Measurements from ENCODE around the gene GNA12.

GNA12 gene, protein sequence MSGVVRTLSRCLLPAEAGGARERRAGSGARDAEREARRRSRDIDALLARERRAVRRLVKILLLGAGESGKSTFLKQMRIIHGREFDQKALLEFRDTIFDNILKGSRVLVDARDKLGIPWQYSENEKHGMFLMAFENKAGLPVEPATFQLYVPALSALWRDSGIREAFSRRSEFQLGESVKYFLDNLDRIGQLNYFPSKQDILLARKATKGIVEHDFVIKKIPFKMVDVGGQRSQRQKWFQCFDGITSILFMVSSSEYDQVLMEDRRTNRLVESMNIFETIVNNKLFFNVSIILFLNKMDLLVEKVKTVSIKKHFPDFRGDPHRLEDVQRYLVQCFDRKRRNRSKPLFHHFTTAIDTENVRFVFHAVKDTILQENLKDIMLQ

DNA sequence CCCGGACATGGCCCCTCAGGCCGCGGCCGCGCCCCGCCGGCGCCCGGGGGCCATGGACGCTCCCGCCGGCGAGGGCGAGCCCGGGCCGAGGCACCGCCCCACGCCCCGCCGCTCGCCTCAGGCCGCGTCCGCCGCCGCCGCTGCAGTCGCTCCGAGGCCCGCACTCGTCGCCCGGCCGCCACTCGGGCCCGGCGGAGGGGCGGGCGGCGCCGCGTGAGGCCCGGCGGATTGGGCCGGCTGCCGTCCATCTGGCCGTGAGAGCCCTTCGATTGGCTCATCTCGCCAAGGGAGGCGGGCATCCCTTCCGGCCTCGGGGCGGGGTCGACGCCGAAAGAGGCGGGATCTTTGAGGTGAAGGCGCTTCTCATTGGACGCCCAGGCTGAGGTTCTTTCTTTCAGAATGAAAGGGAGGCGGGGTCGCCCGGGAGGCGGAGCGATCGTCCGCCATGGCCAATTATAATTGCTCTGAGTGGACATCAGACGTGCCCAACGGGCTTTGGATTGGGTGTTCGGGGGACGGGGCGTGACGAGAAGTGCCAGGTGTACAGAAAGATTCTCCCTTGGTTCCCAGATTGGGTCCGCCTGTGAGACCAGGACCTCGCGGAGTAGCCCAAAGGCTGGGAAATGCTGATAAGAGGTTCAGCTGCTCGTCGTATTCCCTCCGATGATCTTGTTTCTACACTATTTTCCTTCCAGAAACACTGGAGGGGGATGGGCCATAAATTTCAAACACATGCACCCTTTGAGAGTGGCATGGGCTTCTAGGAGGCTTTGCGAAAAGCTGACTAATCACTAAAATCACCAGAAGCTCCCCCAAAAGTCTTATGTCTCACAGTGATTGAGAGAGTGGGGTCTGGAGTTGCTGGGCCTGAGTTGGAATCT lies at the start of gene GNA12:
TSS of gene GNA12 (minus strand) at position 156 of the 881 bp plus-strand sequence. CDS start at position 9, 147 bp downstream.
- peak; percentile 97 for DNase-seq

GRCh38 chr7:2893411-2893861 lies 49.3 kb upstream of the GNA12 start:
- DNase-seq = no peak

DNA sequence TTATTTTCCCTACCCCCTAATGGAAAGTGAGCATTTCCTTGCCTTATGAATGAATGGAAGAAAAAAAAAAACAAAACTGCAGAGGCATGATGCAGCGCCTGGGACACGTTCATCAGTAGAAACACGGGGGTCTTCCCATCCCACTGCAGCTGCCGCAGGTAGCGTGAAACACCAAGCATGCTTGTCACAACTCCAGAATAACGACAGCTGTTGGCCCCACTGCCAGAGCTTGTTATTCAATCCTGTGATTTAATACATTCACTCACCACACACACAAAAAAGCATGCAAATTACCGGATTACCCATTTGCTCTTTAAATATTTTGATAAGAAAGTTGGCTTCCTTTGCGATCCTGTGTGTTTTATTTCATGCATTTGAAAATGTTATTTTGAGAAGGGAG lies 48.4 kb upstream of the GNA12 start:
- DNase-seq = peak; percentile 31

- no peak for DNase-seq
Measured at GRCh38 chr7:2887816-2888215, 43.7 kb upstream of the GNA12 start.

DNA sequence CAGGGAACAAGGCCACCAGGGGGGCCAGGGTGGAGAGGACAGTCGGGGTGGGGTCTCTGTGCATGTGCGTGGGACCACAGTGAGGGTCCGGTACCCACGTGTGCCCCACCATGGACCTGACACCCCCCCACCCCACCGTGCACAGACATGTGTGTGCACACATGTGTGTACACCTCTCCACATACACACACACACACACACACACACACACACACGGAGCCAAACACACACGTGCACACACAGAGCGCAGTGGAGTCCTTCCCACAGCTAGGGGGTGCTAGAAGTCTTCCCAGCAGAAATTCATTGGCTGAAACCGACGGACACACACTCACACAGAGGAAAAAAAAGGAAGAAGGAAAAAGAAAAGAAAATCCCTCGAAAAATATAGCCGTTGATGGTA lies 42.8 kb upstream of the GNA12 start:
- peak; percentile 57 for DNase-seq

DNA sequence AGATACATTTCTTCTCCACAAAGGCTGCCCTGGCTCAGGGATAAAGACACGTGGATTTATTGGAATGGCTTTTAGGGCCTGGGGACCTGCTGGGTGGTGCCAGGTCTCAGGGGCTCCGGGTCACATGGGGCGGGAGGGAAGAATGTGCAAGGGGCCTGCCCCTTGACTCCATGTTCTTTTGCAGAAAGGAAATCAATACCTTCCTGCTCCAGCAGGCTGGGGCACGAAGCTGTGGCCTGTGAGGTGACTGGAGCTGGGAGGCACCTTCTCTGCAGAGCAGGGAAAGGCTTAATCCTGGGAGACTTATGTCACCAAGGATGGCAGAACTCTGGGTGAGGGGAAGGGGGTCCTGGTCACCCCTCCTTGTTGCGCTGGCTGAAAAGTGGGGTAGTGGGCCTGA lies 42.3 kb upstream of the GNA12 start:
- DNase-seq = no peak

- peak; percentile 19 for DNase-seq
Measured at GRCh38 chr7:2884161-2884560, 40.1 kb upstream of the GNA12 start.

DNA sequence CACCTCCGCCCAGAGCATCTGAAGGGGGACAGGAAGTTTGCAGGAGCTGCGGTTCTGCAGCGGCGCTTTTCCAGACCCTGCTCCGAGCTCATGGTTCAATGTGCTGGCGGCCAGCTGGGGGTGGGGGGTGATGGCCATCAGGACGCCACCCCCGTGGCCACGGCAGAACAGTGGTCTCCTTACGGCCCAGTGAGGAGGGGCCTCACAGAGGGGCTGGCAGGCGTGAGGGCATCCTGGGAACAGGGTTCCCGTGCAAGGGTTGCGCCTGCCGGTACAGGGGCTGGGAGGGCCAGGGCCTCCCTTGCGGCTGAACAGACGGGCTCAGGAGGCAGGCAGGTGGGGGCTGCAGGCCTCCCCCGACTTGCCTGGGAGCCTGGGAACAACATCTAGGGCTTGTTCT lies 39.0 kb upstream of the GNA12 start:
- DNase-seq = no peak

DNA sequence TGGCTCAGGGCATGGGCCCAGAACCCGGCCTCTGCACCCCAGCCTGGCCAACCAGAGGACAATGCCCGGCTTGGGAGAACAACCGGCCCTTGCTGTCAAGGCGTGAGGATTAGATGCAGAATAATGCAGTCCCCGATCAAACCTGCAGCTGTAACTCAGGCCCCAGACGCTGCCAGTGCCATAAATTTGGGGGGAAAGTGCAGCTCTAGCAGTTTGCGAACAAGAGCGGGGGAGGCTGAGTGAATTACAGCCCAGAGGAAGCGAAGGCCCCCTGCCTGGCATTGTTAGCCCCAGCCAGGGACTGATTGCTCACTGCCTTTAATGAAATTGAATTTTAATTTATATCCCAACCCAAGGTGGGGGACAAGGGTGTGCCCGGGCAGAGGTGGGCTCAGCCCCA lies 38.0 kb upstream of the GNA12 start:
- peak; percentile 36 for DNase-seq

DNA sequence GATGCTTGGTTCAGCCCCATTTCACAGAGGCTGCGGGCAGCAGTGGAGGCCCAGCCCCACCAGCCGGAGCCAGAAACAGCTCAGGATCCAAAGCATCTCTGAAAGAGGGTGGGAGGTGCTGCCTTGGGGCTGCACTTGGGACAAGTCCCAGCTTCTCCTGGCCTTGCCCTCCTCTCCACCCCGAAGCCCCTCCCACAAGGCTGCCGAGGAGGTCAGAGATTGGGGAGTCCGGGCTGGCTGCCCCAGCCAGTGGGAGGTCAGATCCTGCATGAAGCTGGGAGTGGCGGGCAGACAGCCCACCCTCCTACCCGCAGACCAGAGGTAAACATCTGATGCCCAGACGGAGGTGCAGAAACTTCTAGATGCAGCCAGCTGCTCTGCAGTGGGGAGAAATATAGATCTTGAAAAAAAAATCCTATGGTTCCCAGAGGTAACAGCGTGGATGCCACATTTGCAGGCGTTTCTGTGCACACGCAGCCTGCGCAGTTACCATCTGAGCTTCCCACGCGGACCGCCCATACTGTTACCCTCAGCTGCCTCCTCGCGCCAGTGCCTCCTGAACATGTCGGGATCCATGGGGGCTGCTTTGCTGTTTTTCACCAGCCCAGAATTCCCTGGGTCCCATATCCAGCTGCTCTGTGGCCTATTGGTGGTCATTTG lies 36.9 kb upstream of the GNA12 start:
- no peak for DNase-seq

DNA sequence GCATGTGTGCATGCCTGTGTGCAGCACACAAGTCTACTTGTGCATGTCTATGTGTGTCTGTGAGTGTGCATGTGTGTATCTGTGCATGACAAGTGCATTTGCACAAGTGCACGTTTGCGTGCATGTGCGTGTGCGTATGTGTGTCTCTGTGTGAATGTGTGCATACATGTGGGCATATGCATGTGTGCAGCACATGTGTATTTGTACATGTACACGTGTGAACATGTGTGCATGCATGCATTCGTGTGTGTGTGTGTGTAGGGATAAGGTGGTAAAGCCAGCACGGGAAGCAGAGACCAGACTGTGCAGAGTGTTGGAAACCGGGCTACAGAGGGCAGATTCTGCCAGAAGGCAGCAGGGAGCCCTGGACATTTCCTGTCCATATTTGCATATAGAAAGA lies 35.9 kb upstream of the GNA12 start:
- DNase-seq = no peak

GRCh38 chr7:2879354-2879753 lies 35.2 kb upstream of the GNA12 start:
- DNase-seq = no peak

- DNase-seq = no peak
Measured at GRCh38 chr7:2878306-2878705, 34.2 kb upstream of the GNA12 start.

- DNase-seq = peak; percentile 88
Measured at GRCh38 chr7:2876031-2876731, 32.1 kb upstream of the GNA12 start.

DNA sequence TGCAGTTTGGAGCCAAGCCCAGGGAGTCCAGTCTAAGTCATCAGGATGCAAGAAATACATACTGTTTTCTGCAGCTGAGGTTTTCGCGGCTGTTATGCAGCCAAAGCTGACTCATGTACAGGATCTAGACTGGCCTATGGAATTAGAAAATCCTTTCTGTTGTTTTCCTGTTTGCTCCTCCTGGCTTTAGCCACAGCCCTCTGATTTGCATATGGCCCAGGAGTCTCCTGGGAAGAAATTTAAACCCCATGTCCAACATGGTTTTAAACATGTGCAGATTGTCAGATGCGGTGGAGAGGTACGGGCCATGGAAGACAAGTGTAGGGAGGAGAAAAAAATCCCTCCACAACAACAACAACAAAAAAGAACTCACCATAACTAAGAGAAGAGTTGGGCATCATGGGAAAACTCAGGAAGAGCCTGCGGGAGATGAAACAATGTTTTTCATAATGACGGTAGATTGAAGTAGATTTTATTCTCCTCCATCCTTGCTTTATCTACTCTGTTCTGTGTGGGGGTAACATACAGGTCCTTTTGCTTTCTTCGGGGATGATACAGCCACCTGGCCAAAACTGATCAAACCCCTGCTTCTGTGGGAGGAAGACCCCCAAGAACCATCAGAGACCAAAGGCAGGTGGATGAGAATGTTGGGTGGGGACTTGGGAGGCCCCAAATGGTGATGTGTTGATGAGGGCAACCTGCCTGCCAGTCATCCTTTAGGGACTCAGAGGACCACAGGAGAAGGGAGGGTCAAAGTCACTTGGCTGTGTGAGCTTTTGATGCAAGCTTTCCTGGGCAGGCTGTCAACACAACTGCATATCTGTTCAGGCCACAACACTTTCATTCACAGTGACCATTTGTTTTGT lies 29.8 kb upstream of the GNA12 start:
- DNase-seq = no peak

- DNase-seq = no peak
Measured at GRCh38 chr7:2873146-2873545, 29.0 kb upstream of the GNA12 start.

- no peak for DNase-seq
Measured at GRCh38 chr7:2872296-2872874, 28.3 kb upstream of the GNA12 start.

DNA sequence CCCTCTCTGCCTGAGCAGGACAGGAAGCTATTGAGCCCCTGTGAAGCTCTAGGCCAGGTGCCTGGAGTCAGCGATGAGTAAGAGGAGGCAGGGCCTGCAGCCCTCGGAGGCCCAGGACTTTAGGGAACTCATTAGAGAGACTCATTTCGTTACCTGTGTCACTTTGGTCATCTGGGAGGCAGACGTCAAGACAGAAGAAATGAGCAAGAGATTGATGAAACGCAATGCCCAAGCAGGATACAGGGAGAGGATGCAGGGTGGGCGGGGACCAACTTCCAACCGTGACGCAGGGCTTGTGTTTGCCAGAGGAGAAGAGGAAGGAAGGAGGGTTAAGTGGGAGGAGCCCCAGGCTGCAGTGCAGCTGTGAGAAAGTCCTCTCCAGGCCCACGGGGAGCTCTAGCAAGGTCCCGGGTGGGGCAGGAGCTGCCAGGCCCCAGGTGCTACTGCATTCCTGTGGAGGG lies 26.4 kb upstream of the GNA12 start:
- peak; percentile 35 for DNase-seq

- DNase-seq = no peak
Measured at GRCh38 chr7:2869981-2870380, 25.9 kb upstream of the GNA12 start.

DNA sequence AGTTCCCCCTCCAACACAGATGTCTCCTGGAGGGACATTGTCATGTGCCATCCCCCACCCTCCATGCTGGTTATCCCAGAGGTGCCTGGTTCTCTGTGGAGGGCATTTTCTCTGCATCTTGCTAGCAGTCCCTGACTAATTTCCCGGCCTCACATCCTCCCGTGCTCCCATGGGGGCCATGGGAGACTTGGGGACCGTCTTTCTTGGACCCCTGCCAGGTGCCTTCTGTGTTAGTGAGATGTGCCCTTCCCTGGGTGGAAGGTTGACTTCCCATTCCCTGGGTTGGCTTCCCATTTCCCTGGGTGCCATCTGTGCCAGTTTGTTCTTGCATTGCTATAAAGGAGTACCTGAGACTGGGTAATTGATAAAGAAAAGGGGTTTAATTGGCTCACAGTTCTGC lies 22.5 kb upstream of the GNA12 start:
- DNase-seq = no peak

- peak; percentile 48 for DNase-seq
Measured at GRCh38 chr7:2864999-2865670, 21.0 kb upstream of the GNA12 start.

Data from COR-L47 (cell line).